Loucy (cell line): ENCODE data around the gene MYO3B.

Experiments
- CTCF ChIP-seq: fragments of 200-600 bp; sonication (generic); conservative IDR thresholded peaks from 2 replicates; pipeline ENCODE4 v1.5.1; 2014; ENCODE audit warnings: mild to moderate bottlenecking, antibody characterized with exemption, low read length
- EZH2phosphoT487 ChIP-seq: fragments of 200-600 bp; IDR thresholded peaks from 2 replicates; pipeline ENCODE4 v1.6.1; 2018; ENCODE audit warnings: antibody characterized with exemption, mild to moderate bottlenecking, moderate library complexity, borderline replicate concordance

- TF ChIP-seq CTCF, result no peak
- TF ChIP-seq EZH2phosphoT487, result no peak
Measured at GRCh38 chr2:170554278-170554955, 376.5 kb downstream of the MYO3B start.
